Measurements from ENCODE around the gene CNDP2.

The CNDP2 gene

GRCh38 chr18:74573053-74573452 is 76.9 kb downstream of the CNDP2 start:
- DNase-seq: no peak

Measured in activated gamma-delta T cell (primary cell).